GM21423 (cell line): ENCODE results near the gene DNAJC21.

Experiments used
- ATAC-seq: cut with Tn5 transposase; IDR thresholded peaks from one replicate; pipeline ENCODE4 v1.9.1; 2021; ENCODE audit warnings: mild to moderate bottlenecking, moderate library complexity; ENCODE audit not compliant: unreplicated experiment

Gene DNAJC21

DNA sequence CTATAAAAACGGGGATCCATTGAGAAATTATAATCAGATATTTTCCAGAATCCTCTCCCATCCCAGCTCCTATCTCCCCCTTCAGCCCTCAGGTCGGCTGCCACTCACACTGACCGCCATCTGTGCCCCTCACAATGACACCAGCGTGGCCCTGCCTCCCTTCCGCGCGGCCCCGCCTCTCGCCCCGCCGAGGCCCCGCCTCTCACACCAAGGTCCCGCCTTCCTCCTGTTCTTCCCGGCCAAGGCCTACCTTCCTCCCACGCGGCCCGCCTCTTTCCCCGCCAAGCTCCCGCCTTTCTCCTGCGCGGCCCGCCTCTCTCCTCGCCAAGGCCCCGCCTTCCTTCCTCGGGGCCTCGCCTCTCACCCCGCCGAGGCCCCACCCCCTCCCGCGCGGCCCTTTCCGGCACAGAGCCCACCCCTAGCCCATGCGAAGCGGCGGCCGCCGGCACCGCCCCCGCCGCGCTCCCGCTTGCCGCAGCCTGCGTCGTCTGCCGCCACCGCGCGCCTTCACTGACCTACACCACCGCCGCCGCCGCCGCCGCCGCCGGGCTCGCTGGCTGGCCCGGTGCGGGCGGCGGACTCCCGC, at the start of gene DNAJC21:
Gene DNAJC21 (plus strand): TSS at position 426 of the 586 bp plus-strand sequence. CDS start 261 bp downstream, outside the sequence.
- peak; percentile 80 for ATAC-seq

GRCh38 chr5:34881246-34881645, 48.1 kb upstream of the DNAJC21 start:
- ATAC-seq, result no peak

DNA sequence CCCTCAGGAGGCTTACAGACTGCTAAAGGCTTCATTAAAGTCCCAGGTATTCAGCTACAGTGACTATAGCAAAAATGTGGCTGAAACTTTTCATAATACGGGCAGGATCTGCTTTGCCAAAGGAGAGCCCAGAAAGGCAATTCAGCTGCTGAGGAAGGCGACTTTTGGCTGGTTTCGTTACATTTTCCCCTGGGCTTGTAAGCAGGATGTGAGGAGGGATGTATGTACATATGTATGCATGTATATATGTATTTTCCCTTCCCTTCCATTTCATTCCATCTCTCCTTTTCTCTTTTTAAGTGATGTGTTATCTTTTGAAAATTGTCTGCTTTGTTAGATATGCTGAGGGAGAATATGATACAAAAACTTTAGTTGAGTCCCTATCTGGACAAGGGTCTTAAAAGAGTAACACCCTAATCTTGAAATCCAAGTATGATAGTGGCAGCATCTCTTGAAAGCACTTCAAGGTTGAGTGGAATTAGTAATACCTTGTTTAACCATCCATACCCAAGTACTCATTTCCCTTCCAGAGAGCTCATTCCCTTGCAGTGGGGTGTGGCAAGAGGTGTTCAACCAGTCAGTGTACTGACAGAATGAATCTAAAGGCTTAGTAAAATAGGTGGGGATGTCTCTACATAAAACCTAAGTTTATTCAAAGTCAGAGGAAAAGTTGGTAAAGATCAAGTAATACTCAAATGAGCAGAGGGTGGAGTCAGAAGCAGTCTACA, 42.8 kb upstream of the DNAJC21 start:
- no peak for ATAC-seq

- ATAC-seq, result no peak
Measured at GRCh38 chr5:34889394-34889793, 40.0 kb upstream of the DNAJC21 start.

DNA sequence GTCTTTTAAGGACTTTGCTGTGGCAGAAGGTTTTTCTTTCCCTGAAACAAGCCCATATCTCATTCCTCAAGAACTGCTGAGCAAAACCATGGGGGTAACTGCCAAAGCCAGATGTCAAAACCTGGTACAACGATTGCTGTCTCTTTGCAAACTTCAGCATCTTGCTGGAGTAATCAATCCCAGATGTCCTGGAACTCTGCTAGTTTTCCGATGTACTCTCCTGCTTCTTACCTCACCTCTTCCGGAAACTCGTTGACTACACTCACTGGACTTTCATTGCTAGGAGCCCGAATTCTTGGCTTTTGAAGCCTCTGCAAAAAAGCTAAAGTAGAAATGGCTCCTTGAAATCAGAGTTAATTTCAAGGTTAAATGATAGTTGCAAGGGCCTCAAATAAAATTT, 37.4 kb upstream of the DNAJC21 start:
- no peak for ATAC-seq

GRCh38 chr5:34892414-34892813, 36.9 kb upstream of the DNAJC21 start:
- no peak for ATAC-seq

- no peak for ATAC-seq
Measured at GRCh38 chr5:34894716-34895115, 34.6 kb upstream of the DNAJC21 start.

DNA sequence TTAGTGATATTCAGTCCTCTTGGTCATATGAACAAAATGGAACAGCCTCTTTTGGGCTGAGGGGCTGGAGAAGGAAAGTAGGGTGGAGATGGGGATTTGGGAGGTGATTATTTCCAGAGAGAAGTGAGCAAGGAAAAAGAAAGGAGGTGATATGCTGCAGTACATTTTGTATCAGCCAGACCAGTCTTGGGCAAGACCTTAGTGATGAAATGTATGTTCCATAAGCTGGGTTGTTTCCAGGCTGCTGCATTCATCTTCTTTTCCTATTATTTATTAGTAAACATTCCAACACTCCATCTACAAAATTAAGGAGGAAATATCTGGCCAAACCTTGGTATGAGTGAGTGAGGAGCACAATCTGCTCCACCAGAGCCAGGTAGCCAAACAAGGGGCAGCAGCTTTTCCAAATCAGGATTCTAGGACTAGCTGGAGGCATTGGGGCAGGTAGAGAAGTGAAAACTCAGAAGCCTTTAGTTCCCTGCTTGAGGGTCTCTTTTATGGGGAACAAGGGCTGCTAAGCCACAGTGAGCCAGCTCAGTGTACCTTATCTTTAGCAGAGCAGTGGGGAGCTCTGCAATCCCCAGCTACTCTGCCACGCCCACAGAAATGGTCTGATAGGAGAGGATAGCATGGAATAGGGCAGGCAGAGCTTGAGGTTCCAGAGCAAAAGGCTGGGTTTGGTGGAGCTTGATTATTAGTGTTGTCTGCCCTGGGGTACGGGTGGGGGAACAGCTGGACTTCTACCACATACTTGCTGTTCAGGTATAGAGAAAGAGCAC, 33.5 kb upstream of the DNAJC21 start:
- ATAC-seq, result no peak

DNA sequence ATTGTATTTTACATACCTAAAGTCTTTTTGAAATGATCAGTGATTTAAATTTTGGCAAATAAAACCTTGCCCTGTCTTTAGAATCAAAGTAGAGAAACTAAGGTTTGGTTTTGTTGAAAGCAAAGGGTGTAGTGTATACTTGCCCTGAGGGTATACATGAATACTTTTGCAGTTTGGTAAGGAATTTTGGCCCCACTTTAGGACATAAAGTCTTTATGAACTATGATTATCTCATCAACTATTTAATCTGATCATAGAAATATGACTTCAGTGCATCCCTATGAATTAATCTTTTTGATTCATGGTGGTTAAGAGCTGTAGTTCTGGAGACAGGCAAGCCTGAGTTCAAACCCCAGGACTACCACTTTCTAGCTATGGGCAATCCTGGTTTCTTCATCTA, 31.7 kb upstream of the DNAJC21 start:
- ATAC-seq, result no peak

DNA sequence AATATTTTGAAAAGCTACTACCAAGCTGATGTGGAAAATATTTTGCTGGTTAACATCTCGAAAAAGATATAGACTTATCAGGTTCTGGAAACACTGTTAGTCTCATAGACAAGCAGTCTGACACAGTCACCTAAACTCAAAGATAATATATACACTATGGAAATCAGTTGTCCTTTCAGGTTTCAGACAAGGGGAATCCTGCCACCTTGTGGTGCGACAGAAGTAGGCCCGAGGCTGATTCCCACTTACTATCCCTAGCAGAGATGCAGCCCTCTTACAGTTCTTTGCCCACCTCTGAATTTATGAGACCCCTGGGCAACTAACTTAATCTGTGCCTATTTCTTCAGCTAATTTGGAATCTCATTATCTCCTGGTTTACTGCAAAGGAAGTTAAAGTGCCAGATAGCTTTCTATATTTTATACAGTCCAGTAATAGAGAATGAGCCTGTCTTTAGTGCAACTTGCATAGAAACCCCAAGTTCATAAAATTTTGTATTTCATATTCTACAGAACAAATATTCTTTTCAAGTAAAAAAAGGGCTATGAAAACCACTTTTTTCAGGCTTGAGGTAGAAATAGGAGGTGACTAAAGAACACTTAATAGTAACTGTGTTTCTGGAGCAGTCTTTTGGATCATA, 31.0 kb upstream of the DNAJC21 start:
- peak; percentile 84 for ATAC-seq

GRCh38 chr5:34899066-34899465, 30.3 kb upstream of the DNAJC21 start:
- no peak for ATAC-seq

GRCh38 chr5:34900652-34901051, 28.7 kb upstream of the DNAJC21 start:
- ATAC-seq, result no peak

GRCh38 chr5:34903260-34903659, 26.1 kb upstream of the DNAJC21 start:
- ATAC-seq, result no peak

DNA sequence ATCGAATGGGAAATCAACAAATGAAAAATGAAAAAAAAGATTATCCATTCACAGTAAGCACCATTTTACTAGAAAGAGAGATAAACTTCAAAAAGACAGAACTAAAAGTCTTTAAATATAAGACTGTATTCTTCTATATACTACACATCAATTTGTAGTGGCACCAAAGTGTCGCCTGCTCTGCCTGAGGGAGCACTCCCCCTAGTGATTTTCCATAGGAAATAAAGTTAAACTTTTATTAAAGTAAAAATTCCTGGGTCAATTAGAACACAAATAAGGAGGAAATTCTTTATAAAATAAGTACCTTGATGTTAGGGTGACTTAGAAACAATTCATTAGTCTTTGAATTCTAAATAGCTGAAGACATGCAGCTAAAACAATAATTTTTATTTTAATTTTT, 23.8 kb upstream of the DNAJC21 start:
- no peak for ATAC-seq

DNA sequence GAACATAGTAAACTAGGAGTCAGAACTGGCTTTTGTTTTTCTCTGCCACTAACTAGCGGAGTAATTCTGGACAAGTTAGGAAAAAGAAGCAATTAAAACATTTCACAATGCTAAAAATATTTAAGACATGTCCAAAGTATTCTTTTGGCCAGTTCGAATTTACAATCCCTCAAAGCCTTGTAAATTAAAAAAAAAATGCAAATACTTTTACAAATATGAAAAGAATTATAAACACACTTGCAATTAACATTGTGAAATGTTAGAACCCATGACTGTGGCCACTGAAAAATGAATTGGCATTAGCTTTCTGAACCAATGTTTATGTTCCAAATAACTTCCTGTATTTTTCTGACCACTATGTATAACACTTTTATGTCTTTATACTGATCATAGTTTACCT, 16.3 kb upstream of the DNAJC21 start:
- ATAC-seq, result no peak

DNA sequence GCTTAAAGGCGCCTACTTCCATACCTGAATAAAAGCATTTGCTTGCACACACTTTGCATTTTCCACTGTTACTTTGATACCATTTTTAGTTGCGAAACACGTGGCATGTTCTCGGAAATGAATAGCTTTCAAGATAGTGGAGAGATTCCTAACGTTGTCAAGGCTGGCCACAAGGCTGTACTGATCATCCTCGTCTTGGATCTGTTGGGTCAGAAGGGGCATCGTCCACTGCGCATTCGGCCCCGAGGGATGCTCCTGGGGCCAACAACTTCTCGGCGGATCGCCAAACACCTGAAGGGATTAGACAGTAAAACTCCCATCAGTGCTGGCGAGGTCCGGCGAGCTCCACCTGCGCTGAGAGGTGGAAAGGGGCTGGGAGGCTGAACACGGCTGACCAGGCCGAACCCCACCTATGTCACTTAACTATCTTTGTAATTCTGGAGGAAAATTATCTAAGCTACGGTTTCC, 14.7 kb upstream of the DNAJC21 start:
- ATAC-seq, result peak; percentile 14

- peak; percentile 98 for ATAC-seq
Measured at GRCh38 chr5:34915139-34915855, 14.1 kb upstream of the DNAJC21 start, which contains the start of the genes BRIX1 and RAD1. Gene BRIX1, plus strand, starts transcription at chr5:34915711. Its CDS starts 28 bp downstream, at chr5:34915739. Gene RAD1, minus strand, starts transcription at chr5:34915504. Its CDS starts 612 bp downstream, at chr5:34914892.

DNA sequence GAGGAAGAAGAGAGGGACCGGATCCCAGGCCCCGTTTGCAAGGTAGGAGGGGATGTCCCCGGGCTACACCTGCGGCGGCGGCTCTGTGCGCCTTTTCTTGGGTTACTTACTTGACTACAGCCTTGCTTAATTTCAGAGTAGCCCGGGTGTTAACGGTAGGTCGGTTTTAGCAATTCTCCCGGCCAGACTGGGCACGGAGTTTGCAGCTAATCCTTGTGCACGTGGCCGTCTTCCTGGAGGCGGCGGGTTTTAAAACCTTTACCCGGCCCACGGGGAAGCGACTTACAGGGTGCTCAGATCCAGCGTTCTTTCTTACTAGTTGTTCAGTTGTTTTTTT, 13.5 kb upstream of the DNAJC21 start:
- ATAC-seq, result peak; percentile 9

GRCh38 chr5:34916518-34916917, 12.8 kb upstream of the DNAJC21 start:
- ATAC-seq, result no peak

DNA sequence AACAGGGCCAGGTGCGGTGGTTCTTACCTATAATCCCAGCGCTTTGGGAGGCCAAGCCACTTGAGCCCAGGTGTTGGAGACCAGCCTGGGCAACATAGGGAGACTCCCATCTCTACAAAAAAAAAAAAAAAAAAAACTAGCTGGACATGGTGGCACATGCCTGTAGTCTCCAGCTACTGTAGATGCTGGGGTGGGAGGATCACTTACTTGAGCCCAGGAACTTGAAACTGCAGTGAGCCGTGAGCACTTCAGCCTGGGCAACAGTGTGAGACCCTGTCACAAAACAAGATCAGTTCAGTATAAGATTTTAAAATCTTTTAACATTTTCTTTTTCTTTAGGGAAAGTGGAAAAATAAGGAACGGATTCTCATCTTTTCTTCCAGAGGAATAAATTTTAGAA, 11.3 kb upstream of the DNAJC21 start:
- ATAC-seq, result no peak

DNA sequence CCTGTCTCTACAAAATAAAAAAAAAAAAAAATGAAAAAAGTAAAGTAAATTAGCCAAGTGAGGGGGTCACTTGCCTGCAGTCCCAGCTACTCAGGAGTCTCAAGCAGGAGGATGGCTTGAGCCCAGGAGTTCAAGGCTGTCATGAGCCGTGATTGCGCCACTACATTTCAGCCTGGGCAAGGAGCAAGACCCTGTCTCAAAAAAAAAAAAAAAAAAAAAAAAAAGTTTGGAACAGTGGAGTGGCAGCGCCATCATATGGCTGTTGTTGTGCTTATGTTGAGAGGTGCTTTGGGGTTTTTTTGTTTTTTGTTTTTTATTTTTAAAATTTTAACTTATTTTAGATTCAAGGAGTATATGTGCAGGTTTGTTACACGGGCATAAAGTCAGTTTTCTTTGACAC, 10.3 kb upstream of the DNAJC21 start:
- no peak for ATAC-seq
